HEK293 (cell line): ENCODE data around the gene NHERF2.

ENCODE experiments used
- CTCF ChIP-seq: fragments of 450-650 bp; formaldehyde crosslinking; IDR thresholded peaks from 2 replicates; pipeline ENCODE4 v1.5.1; 2016; ENCODE audit warnings: missing biosample characterization, missing genetic modification characterization
- HOXA7 ChIP-seq: sonication (generic); formaldehyde crosslinking; IDR thresholded peaks from 2 replicates; pipeline ENCODE4 v1.8.1; 2022; ENCODE audit warnings: missing genetic modification reagents, borderline replicate concordance
- PRDM1 ChIP-seq: fragments of 450-650 bp; formaldehyde crosslinking; IDR thresholded peaks from 2 replicates; pipeline ENCODE4; 2016; ENCODE audit warnings: missing biosample characterization, missing genetic modification characterization
- REST ChIP-seq: fragments of 450-650 bp; formaldehyde crosslinking; IDR thresholded peaks from 2 replicates; pipeline ENCODE4 v1.5.1; 2016; ENCODE audit warnings: missing biosample characterization, missing genetic modification characterization
- YY1 ChIP-seq: fragments of 450-650 bp; formaldehyde crosslinking; IDR thresholded peaks from 2 replicates; pipeline ENCODE4 v1.5.1; 2018; ENCODE audit warnings: missing biosample characterization, missing genetic modification characterization
- ZNF398 ChIP-seq: fragments of 450-650 bp; formaldehyde crosslinking; IDR thresholded peaks from 2 replicates; pipeline ENCODE4 v1.5.1; 2017; ENCODE audit warnings: missing biosample characterization, missing genetic modification characterization
- ZNF501 ChIP-seq: fragments of 450-650 bp; formaldehyde crosslinking; IDR thresholded peaks from 2 replicates; pipeline ENCODE4 v1.5.1; 2016; ENCODE audit warnings: missing biosample characterization, missing genetic modification characterization
- TF ChIP-seq, protein P1 (sequence below): fragments of 450-650 bp; formaldehyde crosslinking; IDR thresholded peaks from 2 replicates; pipeline ENCODE4 v1.5.1; 2016; ENCODE audit warnings: missing biosample characterization, missing genetic modification characterization

GRCh38 chr16:2008009-2008526, 18.6 kb upstream of the NHERF2 start:
- TF ChIP-seq, protein P1, sequence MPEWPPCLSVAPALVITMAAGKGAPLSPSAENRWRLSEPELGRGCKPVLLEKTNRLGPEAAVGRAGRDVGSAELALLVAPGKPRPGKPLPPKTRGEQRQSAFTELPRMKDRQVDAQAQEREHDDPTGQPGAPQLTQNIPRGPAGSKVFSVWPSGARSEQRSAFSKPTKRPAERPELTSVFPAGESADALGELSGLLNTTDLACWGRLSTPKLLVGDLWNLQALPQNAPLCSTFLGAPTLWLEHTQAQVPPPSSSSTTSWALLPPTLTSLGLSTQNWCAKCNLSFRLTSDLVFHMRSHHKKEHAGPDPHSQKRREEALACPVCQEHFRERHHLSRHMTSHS (tag by site-specific recombination), result no peak
- TF ChIP-seq REST (tag by site-specific recombination) (no peak), ZNF398 (tag by site-specific recombination) (no peak), PRDM1 (tag by site-specific recombination) (no peak), YY1 (no peak), CTCF (tag by site-specific recombination) (no peak), ZNF501 (tag by site-specific recombination) (no peak), HOXA7 (no peak)
